ENCODE measurements around the gene AKAP17A. TPM values are rescaled to one million over a fixed set of nuclear protein-coding genes. Genes with fewer than 3 reads are reported as not detected.

Gene AKAP17A
- total RNA-seq, 1 donor from 2014 or later: 39.8 TPM

DNA sequence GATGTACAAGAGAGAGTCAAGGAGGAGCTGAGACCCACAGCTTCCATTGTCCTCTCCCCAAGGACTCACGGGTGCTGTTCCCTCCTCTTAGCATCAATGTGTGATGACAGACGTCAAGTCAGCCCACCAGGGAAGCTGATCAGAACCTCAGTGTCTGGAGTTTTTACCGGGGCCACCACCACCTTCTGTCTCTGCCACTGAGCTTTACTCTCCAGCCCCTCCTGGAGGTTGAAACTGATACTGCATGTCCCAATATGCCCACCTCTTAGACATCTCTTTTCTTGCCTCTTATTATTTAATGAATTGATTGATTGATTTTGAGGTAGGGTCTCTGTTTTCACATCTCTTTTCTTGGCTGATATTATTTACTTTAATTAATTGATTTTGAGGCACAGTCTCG is 10.3 kb upstream of the AKAP17A start:
- Histone ChIP-seq H3K36me3 (no peaks in the 10 kb centered on the region), H3K27me3 (ENCODE audit: low read depth) (no peaks in the 10 kb centered on the region), H3K27ac (no peak overlapping the region), H3K4me3 (no peak overlapping the region), H3K4me1 (no peaks in the 10 kb centered on the region), H3K9me3 (no peaks in the 10 kb centered on the region)
- TF ChIP-seq, protein P1, sequence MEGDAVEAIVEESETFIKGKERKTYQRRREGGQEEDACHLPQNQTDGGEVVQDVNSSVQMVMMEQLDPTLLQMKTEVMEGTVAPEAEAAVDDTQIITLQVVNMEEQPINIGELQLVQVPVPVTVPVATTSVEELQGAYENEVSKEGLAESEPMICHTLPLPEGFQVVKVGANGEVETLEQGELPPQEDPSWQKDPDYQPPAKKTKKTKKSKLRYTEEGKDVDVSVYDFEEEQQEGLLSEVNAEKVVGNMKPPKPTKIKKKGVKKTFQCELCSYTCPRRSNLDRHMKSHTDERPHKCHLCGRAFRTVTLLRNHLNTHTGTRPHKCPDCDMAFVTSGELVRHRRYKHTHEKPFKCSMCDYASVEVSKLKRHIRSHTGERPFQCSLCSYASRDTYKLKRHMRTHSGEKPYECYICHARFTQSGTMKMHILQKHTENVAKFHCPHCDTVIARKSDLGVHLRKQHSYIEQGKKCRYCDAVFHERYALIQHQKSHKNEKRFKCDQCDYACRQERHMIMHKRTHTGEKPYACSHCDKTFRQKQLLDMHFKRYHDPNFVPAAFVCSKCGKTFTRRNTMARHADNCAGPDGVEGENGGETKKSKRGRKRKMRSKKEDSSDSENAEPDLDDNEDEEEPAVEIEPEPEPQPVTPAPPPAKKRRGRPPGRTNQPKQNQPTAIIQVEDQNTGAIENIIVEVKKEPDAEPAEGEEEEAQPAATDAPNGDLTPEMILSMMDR (IDR thresholded peaks at IDR 0.05): peak; percentile 87
- peak; percentile 61 to 89 for ATAC-seq
- DNase-seq: no peak
- intact Hi-C loops (cut with DNase I): no loop called here

DNA sequence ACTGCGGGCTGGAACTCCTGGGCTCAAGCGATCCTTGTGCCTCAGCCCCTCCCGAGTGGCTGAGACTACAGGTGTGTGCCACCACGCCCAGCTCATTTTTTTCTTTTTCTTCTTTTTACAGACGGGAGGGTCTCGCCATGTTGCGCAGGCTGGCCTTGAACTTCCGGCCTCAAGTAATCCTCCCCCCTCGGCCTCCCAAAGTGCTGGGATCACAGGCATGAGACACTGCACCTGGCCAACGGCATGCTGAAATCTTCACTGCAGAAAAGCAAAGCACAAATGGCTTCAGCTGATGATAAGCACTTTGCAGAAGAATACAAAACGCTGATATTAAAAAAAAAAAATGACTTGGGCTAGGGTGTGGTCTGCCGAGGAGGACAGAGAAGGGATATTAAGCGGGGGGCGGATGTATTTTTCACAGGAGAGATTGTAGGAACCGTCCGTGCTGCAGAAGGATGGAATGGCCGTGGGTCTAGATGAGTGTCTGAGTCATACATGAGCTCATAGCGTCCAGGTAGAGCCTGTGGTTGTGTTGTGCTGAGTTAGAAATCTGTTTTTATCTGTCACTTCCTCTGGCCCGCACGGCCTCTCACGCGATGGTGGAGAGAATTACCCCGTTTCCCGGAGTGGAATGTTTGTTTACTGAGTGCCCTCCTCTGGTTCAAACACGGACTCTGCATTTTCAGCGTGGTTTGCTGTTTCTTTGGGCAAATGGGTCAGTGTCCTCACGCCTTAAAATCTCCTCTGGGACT is 8.5 kb upstream of the AKAP17A start:
- TF ChIP-seq, protein P1 (IDR thresholded peaks at IDR 0.05): no peak
- ATAC-seq (no peak), DNase-seq (no peak)

DNA sequence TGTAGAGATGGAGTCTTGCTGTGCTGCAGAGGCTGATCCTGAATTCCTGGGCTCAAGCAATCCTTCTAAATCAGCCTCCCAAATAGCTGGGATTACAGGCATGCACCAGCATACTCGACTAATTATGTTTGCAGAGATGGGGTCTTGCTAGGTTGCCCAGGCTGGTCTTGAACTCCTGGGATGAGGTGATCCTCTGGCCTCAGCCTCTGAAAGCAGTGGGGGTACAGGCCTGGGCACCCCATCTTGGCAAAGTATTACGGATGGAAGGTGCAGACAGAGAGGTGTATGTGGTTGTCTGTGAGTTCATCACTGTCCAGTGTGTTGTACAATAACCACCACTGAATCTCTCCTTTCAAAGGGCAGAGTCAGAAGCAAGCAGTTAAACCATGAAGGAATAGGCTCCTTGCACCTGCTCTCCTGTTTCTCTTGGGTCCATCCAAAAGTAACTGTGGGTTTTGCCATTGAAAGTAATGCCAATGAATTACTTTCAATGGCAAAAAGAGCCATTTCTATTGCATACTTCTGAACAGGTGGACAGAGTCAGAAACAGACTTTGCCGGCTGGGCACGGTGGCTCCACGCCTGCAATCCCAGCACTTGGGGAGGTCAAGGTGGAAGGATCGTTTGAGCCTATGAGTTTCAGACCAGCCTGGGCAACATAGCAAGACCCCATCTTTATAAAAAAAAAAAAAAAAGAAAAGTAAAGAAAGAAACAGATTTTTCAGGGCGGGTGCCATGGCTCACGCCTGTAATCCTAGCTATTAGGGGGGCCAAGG is 7.0 kb upstream of the AKAP17A start:
- H3K4me3 ChIP-seq: no peak overlapping the region
- intact Hi-C loops (cut with DNase I): no loop called here
- H3K27ac ChIP-seq: no peak overlapping the region
- TF ChIP-seq, protein P1 (IDR thresholded peaks at IDR 0.05): no peak
- no peak for ATAC-seq
- no peaks in the 10 kb centered on the region for H3K27me3 ChIP-seq (ENCODE audit: low read depth)
- no peaks in the 10 kb centered on the region for H3K36me3 ChIP-seq
- DNase-seq: no peak
- no peaks in the 10 kb centered on the region for H3K9me3 ChIP-seq
- H3K4me1 ChIP-seq: no peaks in the 10 kb centered on the region

More for the DNA sequence above, 8.5 kb upstream of the AKAP17A start:
- no peaks in the 10 kb centered on the region for H3K36me3 ChIP-seq
- H3K27me3 ChIP-seq (ENCODE audit: low read depth): no peaks in the 10 kb centered on the region
- intact Hi-C loops (cut with DNase I): no loop called here
- no peak overlapping the region for H3K4me3 ChIP-seq
- H3K27ac ChIP-seq: no peak overlapping the region
- no peaks in the 10 kb centered on the region for H3K9me3 ChIP-seq
- H3K4me1 ChIP-seq: no peaks in the 10 kb centered on the region

DNA sequence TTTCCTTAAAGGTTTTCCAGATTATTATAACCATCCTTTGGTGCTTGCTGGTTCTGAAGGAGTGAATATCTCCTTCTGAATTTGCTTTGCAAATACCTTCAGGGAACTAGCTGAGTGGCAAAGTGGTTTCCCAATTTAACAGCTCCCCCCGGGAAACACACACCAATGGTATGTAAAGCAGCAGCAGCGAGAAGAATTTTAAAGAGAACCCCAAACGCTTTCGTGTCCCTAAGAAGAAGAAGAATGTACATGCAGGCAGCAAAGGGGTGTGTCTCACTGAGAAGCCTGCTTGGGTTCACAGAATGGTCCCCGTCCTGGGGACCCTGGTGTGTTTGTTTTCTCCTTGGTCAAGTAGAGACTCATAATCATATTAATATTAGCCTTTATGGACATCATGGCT is 4.2 kb upstream of the AKAP17A start:
- ATAC-seq (no peak), DNase-seq (no peak)
- Histone ChIP-seq H3K27ac (no peak overlapping the region), H3K4me1 (no peaks in the 10 kb centered on the region), H3K27me3 (ENCODE audit: low read depth) (no peaks in the 10 kb centered on the region), H3K4me3 (no peak overlapping the region), H3K36me3 (no peaks in the 10 kb centered on the region), H3K9me3 (no peaks in the 10 kb centered on the region)
- TF ChIP-seq, protein P1 (IDR thresholded peaks at IDR 0.05): no peak
- intact Hi-C loops (cut with DNase I): no loop called here

DNA sequence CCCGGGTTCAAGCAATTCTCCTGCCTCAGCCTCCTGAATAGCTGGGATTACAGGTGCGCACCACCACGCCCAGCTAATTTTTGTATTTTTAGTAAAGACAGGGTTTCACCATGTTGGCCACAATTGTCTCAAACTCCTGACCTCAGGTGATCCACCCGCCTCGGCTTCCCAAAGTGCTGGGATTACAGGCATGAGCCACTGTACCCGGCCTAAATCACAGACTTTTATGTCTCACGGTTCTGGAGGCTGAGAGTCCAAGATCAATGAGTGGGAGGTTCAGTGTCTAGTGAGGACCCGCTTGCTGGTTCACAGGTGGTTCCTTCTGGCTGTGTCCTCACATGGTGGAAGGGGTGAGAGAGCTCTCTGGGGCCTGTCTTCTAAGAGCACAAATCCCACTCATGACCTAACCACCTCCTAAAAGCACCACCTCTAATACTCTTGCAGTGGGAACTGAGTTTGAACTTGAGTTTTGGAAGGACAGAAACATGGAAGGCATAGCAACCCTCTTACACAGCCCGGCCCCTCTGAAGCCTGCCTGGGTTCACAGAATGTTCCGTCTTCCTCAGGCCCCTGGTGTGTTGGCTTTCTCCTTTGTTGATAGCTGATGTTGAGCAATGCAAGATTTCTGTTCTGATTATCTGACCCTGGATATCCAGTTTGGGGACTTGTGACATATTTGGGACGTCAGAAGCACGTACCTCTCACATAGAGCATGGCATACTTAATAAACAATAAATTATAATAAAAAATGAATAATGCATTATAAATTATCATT is 1.9 kb upstream of the AKAP17A start:
- Histone ChIP-seq H3K9me3 (no peaks in the 10 kb centered on the region), H3K4me3 (no peak overlapping the region), H3K27me3 (ENCODE audit: low read depth) (no peaks in the 10 kb centered on the region), H3K4me1 (peaks cover 18% of the 10 kb centered on the region), H3K27ac (no peak overlapping the region), H3K36me3 (peaks cover 15% of the 10 kb centered on the region)
- DNase-seq (no peak), ATAC-seq (no peak)
- TF ChIP-seq, protein P1 (IDR thresholded peaks at IDR 0.05): no peak
- intact Hi-C loops (cut with DNase I): no loop called here
